Pons (tissue), 1 donor: ENCODE measurements around the gene C4BPB.

Source experiments
- DNase-seq: peaks from one replicate; pipeline ENCODE4 v3.0.0-alpha.2; 2016; ENCODE audit warnings: low spot score

The C4BPB gene

DNA sequence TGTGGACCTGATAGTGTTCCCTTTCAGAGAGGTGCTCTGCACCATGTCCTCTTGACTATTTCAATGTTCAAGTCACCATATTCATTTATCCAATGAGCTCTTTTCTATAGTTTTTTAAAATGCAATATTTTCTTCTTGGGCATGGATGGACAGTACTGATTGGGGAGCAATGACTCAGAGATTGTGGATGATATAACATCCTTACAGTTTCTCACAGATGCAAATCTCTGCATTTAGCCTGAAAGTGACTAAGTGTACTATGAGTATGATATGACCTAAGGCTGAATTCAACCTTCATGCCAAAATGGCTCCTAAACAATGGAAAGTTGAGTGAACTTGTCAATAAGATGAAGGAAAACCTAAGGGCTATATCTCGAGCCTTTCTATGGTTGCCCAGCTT is 51.9 kb downstream of the C4BPB start:
- no peak for DNase-seq

DNA sequence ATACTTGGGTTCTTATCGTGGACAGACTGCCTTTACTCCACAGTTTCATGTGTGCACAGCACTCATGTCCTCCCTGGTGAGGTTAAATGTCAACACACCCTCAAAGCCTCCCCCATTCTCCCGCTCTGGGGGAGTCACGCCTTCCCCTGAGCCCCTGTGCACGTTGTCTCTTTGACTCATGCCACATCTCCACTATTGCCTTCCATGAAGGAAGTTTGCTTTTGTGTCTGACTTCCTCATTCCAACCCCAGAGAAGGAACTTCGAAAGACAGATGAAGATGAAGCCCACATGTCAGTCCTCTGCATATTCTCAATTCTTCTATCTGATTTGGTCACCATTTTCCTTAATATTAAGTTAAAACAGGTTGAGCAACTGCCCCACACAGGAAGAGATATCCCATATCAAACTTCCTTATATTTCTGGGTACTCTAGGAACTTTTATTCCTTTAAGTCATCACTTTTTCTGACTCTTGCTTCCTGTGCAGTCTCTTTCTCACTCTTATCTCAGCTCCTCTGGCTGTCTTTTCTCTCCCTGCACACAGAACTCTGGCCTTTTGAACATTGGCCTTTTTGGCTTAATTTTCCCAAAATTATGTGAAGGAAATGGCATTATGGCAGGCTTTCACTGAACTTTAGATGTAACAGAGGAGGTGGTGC is 56.9 kb downstream of the C4BPB start:
- DNase-seq = peak; percentile 19
